GM08714 (cell line): ENCODE data around the gene RAD51AP2.
A peak's percentile ranks its signal among the peaks of the same experiment; 100 is the strongest.
"Not testable (repeated sequence)": the region's sequence is repeated elsewhere in the genome, so short reads cannot be mapped to it uniquely, and the experiment has no call there.

Experiments used
- H3K4me3 ChIP-seq: fragments of 200-500 bp; sonication (Bioruptor generic); 2 replicates; pipeline ENCODE4 v1.5.1; 2014; ENCODE audit warnings: mild to moderate bottlenecking, low read length, inconsistent platforms
- ZNF274 ChIP-seq: IDR thresholded peaks from 2 replicates; pipeline ENCODE4 v1.6.1; 2012; ENCODE audit warnings: mild to moderate bottlenecking, low read depth, low read length

Gene RAD51AP2

GRCh38 chr2:17517481-17518211 is 594 bp downstream of the RAD51AP2 start:
- H3K4me3 ChIP-seq: peak overlapping the region; percentile 62; the same call in 1 of the 2 replicates
- no peak for TF ChIP-seq ZNF274

- no peak overlapping the region for H3K4me3 ChIP-seq
- no peak for TF ChIP-seq ZNF274
Measured at GRCh38 chr2:17515652-17516051, 2.6 kb downstream of the RAD51AP2 start.

- TF ChIP-seq ZNF274: no peak
- H3K4me3 ChIP-seq: no peak overlapping the region
Measured at GRCh38 chr2:17506736-17507616, 11.3 kb downstream of the RAD51AP2 start.

- no peak overlapping the region for H3K4me3 ChIP-seq
- TF ChIP-seq ZNF274: no peak
Measured at GRCh38 chr2:17497718-17498117, 20.5 kb downstream of the RAD51AP2 start.

- no peak overlapping the region for H3K4me3 ChIP-seq
- TF ChIP-seq ZNF274: no peak
Measured at GRCh38 chr2:17495590-17495989, 22.6 kb downstream of the RAD51AP2 start.

- H3K4me3 ChIP-seq: not testable (repeated sequence)
Measured at GRCh38 chr2:17490165-17490564, 28.1 kb downstream of the RAD51AP2 start.

GRCh38 chr2:17488610-17489009 is 29.6 kb downstream of the RAD51AP2 start:
- H3K4me3 ChIP-seq: not testable (repeated sequence)

- no peak for TF ChIP-seq ZNF274
- H3K4me3 ChIP-seq: no peak overlapping the region
Measured at GRCh38 chr2:17483496-17483895, 34.7 kb downstream of the RAD51AP2 start.

GRCh38 chr2:17482651-17483050 is 35.6 kb downstream of the RAD51AP2 start:
- no peak for TF ChIP-seq ZNF274
- no peak overlapping the region for H3K4me3 ChIP-seq

- no peak overlapping the region for H3K4me3 ChIP-seq
- TF ChIP-seq ZNF274: no peak
Measured at GRCh38 chr2:17479875-17480274, 38.4 kb downstream of the RAD51AP2 start.

GRCh38 chr2:17476830-17477229 is 41.4 kb downstream of the RAD51AP2 start:
- no peak overlapping the region for H3K4me3 ChIP-seq
- no peak for TF ChIP-seq ZNF274

- H3K4me3 ChIP-seq: no peak overlapping the region
- TF ChIP-seq ZNF274: no peak
Measured at GRCh38 chr2:17476064-17476463, 42.2 kb downstream of the RAD51AP2 start.

- no peak for TF ChIP-seq ZNF274
- H3K4me3 ChIP-seq: no peak overlapping the region
Measured at GRCh38 chr2:17475286-17475685, 43.0 kb downstream of the RAD51AP2 start.

GRCh38 chr2:17471979-17472378 is 46.3 kb downstream of the RAD51AP2 start:
- TF ChIP-seq ZNF274: no peak
- no peak overlapping the region for H3K4me3 ChIP-seq
